C4-2B (cell line): Measurements from ENCODE around the gene TTC13.

Experiments
- CTCF ChIP-seq: fragments of 450-650 bp; conservative IDR thresholded peaks from 2 replicates; pipeline ENCODE4 v1.5.1; 2017; ENCODE audit warnings: mild to moderate bottlenecking
- ZFX ChIP-seq: fragments of 450-650 bp; IDR thresholded peaks from 2 replicates; pipeline ENCODE4 v1.6.1; 2017

- TF ChIP-seq CTCF (no peak), ZFX (no peak)
Observed at GRCh38 chr1:230992100-230992774, 13.6 kb upstream of the TTC13 start.
